H54 (cell line): Measurements from ENCODE around the gene P2RY6.

Experiments used
- DNase-seq: peaks from one replicate; pipeline ENCODE4 v3.0.0; 2011; ENCODE audit warnings: low spot score, mixed read lengths; ENCODE audit not compliant: insufficient read length
- FAIRE-seq: peaks from 3 replicates; lab custom pipeline; 2011; peaks lifted over from hg19 to GRCh38; lab: Jason Lieb, UNC
- POLR2A ChIP-seq: IDR thresholded peaks from 2 replicates; pipeline ENCODE4 v1.6.1; 2011; ENCODE audit warnings: low read depth, mild to moderate bottlenecking, low read length

The P2RY6 gene

GRCh38 chr11:73324116-73324515 lies 52.0 kb downstream of the P2RY6 start:
- FAIRE-seq, result no peak
- TF ChIP-seq POLR2A, result no peak
- no peak for DNase-seq

GRCh38 chr11:73324665-73325035 lies 52.5 kb downstream of the P2RY6 start:
- TF ChIP-seq POLR2A, result no peak
- FAIRE-seq, result no peak
- DNase-seq, result no peak

- DNase-seq, result no peak
- TF ChIP-seq POLR2A, result no peak
- no peak for FAIRE-seq
Measured at GRCh38 chr11:73325036-73325981, 53.2 kb downstream of the P2RY6 start.

GRCh38 chr11:73326929-73327811 lies 55.0 kb downstream of the P2RY6 start:
- DNase-seq (no peak), FAIRE-seq (no peak)
- TF ChIP-seq POLR2A, result no peak

GRCh38 chr11:73327812-73328364 lies 55.8 kb downstream of the P2RY6 start:
- DNase-seq, result no peak
- no peak for FAIRE-seq
- TF ChIP-seq POLR2A, result no peak

GRCh38 chr11:73330569-73331093 lies 58.5 kb downstream of the P2RY6 start:
- TF ChIP-seq POLR2A, result no peak
- no peak for FAIRE-seq
- DNase-seq, result no peak

- DNase-seq (no peak), FAIRE-seq (no peak)
- TF ChIP-seq POLR2A, result no peak
Measured at GRCh38 chr11:73331138-73331916, 59.2 kb downstream of the P2RY6 start.

- FAIRE-seq (no peak), DNase-seq (no peak)
- TF ChIP-seq POLR2A, result no peak
Measured at GRCh38 chr11:73333173-73333572, 61.0 kb downstream of the P2RY6 start.

GRCh38 chr11:73333640-73334383 lies 61.7 kb downstream of the P2RY6 start:
- FAIRE-seq, result no peak
- DNase-seq, result no peak
- no peak for TF ChIP-seq POLR2A

GRCh38 chr11:73334384-73335203 lies 62.5 kb downstream of the P2RY6 start:
- DNase-seq (peak; percentile 91), FAIRE-seq (no peak)
- TF ChIP-seq POLR2A, result no peak; the same call in 1 of the 2 replicates

- TF ChIP-seq POLR2A, result no peak
- no peak for FAIRE-seq
- DNase-seq, result peak; percentile 89
Measured at GRCh38 chr11:73335204-73335923, 63.2 kb downstream of the P2RY6 start.
